SIG-M5 treated with dmso at 0.1 percent for 504 hours (cell line): ENCODE measurements around the gene PLSCR1.
A peak's percentile ranks its signal among the peaks of the same experiment; 100 is the strongest.

Experiments used
- DNase-seq: peaks from one replicate; lab custom pipeline; 2025; ENCODE audit not compliant: unreplicated experiment; lab: John Stamatoyannopoulos, UW

Gene PLSCR1, protein sequence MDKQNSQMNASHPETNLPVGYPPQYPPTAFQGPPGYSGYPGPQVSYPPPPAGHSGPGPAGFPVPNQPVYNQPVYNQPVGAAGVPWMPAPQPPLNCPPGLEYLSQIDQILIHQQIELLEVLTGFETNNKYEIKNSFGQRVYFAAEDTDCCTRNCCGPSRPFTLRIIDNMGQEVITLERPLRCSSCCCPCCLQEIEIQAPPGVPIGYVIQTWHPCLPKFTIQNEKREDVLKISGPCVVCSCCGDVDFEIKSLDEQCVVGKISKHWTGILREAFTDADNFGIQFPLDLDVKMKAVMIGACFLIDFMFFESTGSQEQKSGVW

DNA sequence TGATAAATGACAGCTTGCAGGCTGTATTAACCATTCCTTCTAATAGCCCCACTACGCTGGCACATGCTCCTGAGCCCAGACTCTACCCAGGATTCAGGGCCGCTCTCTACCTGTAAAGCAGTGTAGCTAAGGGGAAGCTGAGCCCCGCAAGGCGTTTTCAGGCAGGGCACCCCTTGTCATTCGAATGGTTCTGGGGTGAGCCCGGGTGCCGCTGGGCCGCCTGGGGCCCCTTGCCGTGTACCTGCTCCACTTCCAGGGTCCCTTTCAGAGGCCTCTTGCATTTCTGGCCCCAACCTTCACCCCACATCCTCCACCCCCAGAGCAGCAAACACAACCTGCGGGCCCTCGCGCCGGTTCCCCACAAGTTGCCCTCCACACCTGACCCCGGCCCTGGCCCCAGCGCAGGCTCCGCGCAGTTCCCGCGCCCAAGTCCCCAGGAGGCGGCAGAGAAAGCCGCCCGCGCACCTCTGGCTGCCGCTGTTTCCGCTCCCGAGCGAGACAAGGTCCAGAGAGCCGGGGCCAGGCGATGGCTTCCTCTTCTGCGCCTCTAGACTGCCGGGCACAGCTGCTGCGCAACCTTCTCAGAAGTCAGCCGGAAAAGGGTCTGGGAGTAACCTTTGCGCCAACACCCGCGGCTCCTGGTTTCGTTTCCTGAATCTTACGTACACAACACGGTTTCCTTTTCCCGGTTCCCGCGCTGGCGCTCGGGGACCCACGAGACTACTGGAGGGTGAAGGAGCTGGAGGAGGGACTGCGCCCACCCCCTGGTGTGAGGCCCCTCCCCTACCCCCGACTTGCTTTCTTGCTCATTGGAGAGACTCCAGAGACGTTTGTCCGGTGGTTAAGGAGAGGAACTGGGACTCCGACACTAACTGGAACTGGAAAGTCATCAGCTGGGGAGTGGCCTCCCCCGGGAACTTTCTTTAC lies at the start of gene PLSCR1:
PLSCR1 (minus strand) TSS at position 606 of the 927 bp plus-strand sequence. CDS start 8,055 bp downstream, outside the sequence.
- DNase-seq = peak; percentile 98

DNA sequence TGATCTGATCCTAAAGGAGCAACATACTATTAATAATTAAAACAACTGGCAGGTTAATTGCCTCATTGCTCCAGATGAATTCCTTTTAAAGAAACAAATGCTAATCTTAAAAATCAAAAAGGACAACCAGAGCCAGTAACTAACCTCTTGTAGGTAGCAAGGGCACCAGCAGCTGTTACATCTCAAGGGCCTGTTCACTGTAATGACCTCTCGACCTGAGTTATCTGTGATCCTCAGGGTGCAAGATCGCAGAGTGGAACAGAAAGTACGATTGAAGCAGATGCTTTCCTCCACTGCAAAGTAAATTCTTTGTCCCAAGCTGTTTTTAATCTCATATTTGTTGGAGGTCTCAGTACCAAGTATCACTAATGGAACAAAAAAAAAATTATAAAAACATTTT lies 49.4 kb upstream of the PLSCR1 start:
- DNase-seq = no peak

DNA sequence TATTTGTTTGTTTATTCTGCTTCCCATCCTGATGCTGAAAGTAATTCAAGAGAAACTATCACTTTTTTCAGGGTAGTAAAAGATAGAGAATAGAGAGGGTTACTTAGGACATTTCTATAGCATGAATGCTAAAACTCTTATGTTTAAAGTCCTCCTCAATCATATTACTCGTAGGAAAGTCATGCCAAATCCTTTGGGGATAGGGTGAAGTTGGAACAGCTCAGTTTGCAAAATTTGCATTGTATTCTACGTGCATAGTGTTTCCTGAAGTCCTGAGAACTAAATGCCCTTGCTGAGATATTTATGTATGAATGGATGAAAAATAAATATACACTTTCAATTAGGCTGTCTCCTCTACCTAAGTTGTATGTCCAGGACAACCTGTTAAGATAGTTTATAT lies 46.1 kb upstream of the PLSCR1 start:
- DNase-seq = no peak

DNA sequence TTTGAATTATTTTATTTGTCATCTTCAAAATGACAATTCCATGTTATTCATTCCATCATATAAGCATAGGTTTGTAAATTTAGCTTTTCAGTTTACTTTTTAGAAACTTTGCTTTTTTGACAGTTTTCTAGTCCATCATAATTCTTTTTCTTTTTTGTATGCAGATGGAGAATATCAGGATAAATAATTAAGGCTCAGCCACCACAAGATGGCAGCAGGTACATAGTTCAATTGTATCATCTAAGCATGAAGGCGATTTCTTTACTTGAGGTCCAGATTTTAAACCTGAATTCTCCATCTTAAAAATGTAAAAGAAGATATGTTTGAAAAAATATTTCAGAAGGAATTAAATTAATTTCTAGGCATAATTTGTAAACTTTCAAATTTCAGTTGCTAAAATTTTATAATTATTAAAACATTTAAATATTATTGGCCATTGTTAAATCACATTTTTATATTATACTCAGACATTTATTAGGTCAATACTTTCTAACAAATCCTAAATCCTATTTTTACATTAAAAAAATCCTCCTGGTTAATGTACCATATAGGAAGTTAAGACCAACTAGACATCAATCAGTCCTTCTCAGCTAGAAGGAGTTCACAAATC lies 45.6 kb upstream of the PLSCR1 start:
- peak; percentile 42 for DNase-seq

DNA sequence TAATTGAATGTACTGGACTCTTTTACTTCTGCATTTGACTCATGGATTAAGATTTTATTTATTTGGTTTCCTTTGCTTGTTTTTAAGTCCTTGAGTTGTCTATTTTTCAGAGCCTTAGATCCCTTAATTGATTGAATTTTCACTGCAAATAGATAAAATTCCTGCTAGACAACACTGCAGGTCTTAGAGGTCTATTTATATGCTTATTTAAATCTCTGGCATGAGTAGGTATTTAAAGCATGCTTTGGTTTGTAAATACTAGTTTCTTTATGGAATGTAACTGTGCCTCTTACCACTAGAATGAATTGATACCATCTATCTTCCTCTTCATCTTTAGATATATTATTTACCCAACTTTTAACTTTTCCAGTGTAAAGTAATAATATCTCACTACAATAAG lies 40.7 kb upstream of the PLSCR1 start:
- DNase-seq = no peak

DNA sequence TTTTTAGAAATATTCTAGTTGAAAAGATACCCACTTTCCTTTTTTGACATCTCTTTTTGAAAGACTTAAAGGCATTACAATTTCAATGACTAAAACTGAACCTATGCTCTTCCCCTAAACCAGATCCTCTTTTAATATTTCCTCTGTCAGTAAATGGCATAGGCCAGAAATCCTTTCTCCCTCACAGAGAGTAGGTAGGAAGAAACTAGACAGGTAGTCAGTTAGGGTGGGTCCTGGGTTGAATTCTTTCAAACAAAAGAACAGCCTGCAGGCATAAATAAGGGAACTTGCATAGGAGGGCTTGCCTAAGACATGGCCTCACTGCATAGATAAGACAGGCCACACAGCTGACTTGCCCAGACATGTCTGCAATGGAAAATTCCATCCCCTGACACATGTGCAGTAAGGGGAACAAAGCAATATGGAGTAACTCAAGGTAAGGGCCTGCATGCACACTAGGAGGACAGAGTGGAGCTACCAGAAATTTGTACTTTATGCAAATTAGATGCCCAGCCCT lies 37.6 kb upstream of the PLSCR1 start:
- peak; percentile 82 for DNase-seq

DNA sequence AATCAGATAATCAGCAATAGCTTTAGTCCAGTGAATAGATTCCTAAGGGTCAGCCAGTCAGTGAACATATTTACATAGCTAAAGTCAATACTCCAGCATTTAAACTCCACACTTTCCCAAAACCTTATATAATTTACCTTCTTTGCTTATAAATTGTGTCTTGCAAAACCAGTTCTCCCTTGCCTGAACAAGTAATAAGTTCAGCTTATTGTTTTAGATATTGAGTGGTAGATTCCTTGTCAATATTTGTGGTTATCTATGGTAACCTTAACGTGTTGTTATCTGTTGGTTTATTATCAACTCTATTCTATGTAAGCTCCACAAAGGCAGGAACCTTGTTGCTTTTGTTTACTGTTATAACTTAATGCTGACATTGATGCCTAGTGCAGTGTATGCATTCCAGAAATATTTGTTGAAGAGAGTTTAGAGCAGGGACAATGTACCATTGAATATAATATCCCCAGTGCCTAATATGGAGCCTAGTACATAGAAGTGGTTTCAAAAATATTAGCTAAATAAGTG lies 36.7 kb upstream of the PLSCR1 start:
- DNase-seq = no peak

DNA sequence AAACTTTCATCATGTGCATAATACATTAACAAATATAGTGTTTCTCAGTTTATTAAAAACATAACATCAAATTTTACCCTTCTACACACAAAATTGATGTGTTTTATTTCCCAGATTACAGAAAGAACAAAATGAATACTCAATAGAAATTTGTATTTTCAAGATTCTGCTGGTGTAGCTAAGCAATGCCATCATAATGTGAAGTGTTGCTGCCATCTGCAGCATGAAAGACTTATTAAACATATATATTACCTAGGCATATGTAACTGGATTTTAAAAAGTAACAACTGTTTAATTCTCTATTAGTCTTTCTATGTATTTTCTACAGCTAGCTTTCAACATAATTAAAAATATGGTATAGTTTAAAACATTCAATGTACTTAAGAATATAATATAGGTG lies 33.3 kb upstream of the PLSCR1 start:
- DNase-seq = peak; percentile 43

DNA sequence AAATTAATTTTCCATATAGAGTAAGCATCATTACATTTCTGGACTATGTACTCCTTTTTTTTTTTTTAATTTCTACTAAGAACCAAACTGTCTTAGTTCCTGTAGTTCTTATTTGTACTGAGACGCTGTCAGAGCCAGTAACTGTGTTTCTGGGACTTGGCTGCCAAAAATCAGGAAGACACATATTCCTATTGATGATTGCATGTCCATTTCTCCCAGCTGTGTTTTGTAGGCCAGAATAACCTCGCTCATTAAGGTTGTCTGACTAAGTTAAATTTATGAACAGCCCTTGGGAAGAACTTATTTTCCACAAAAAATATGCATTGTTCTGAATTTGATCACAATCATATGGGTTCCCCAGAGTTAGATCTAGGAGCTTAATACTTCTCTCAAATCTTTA lies 31.2 kb upstream of the PLSCR1 start:
- no peak for DNase-seq

DNA sequence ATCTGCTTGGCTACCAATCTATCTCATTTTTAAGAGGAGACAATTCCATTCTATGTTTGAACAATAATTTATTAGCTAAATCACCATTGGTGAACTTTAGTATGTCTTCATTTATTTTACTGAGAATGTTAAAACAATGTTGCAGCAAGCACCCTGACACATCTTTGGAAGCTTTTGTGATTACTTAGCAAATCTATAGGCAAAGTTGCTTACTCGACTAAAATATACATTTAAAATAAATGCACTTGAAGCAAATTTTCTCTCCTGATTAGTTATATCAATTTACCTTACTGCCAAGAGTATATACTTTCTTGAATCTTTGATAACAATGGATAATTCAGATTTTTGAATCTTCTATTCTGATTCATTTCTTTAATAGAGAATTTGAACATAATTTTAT lies 29.8 kb upstream of the PLSCR1 start:
- no peak for DNase-seq

DNA sequence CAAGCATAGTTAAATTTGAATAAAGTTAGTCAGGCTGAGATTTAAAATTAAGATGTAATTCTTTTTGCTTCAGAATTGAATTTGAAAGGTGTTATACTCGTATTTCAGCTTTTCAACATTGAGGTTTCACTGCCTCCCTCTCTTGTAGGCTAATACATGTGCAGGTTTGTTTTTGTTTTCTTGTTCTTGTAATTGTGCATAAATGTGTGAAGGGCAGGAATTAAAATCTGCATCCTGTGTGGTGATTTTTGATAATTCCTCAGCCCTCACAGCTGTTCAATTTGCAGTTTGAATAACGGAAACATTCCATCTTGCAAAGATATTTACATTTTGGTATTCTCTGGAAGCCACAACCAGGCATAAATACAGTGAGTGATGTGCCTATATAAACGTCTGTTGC lies 24.9 kb upstream of the PLSCR1 start:
- no peak for DNase-seq

DNA sequence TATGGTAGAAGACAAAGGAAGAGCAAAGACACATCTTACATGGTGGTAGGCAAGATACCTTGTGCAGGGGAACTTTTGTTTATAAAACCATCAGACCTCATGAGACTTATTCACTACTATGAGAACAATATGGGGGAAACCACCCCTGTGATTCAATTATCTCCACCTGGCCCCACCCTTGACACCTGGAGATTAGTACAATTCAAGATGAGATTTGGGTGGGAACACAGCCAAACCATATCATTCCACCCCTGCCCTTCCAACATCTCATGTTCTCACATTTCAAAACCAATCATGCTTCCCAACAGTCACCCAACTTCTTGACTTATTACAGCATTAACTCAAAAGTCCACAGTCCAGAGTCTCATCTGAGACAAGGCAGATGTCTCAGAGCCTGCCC lies 21.7 kb upstream of the PLSCR1 start:
- DNase-seq = no peak

DNA sequence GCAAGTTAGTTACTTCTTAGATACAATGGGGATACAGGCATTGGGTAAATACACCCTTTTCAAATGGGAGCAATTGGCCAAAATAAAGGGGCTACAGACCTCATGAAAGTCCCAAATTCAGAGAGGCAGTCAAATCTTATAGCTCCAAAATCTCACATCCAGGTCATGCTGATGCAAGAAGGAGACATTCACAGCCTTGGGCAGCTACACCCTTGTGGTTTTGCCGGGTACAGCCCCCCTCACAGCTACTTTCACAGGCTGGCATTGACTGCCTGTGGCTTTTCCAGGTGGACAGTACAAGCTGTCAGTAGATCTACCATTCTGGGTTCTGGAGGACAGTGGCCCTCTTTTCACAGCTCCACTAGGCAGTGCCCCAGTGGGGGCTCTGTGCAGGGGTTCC lies 17.5 kb upstream of the PLSCR1 start:
- DNase-seq = no peak

DNA sequence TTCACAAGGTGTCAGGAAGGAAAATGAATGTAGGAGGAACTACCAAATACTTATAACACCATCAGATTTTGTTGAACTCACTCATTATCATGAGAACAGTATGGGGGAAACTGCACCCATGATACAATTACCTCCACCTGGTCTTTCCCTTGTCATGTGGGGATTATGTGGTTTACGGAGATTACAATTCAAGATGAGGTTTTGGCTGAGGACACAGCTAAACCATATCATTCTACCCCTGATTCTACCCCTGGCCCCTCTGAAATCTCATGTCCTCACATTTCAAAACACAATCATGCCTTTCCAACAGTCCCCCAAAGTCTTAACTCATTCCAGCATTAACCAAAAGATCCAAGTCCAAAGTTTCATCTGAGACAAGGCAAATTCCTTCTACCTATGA lies 17.1 kb upstream of the PLSCR1 start:
- no peak for DNase-seq

DNA sequence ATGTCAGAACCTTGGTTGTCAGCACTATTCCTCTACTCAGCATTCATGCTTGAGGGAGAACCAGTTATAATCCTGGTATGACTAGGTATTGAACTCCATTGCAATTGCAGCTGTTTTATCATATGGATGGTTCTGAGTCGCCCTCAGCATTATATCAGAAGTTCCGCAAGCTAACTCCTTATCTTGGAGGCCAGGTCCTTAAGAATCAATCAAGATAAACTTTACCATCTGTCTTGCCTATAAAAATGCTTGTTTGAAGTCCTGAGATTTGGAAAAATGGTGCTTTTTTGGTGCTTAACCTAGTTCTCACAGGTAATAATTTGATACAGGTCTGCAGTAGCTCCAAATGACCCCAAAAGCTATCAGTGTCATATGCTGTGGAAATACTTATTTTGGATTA lies 16.3 kb upstream of the PLSCR1 start:
- DNase-seq = no peak

DNA sequence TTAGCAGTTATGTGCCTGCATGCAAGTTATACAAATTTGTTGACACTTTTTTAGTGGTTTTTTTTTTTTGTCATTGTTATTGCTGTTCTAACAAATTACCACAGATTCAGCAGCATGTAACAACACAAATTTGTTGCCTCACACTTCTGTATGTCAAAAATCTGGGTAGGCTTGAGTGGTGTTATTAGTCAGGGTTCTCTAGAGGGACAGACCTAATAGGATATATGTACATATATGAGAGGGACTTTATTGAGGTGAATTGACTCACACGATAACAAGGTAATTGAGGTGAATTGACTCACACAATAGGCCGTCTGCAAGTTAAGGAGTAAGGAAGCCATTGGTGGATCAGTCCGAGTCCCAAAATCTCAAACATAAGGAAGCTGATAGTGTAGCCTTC lies 15.0 kb upstream of the PLSCR1 start:
- no peak for DNase-seq

DNA sequence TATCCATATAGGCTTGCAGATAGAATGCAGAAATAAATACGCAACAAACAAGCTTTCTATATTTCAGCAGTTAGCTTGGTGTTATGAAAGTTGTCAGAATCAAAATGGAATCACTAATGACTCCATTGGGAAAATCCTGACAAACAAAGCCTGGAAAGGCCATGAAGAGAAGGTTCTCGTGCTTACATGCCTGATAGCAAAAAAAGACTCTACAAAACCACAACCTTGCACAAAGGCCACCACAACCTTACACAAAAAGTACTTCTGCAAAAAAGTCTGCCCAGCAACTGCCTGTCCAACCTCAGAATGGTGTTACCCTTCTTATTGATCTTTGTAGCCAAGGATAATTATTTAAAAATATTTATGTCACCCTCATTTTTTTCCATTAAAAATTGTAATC lies 14.4 kb upstream of the PLSCR1 start:
- DNase-seq = peak; percentile 85

DNA sequence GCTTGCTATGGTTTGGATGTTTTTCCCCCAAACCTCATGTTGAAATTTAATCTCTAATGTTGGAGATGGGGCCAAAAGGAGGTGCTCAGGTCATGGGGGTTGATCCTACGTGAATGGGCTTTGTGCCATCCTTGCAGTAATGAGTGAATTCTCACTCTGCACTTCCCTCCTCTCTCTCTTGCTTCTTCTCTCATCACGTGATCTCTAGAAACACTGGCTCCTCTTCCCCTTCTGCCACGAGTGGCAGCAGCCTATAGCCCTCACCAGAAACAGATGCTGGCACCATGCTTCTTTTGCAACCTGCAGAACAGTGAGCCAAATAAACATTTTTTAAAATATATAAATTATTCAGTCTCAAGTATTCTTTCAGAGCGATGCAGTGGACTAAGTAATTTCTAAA lies 13.3 kb upstream of the PLSCR1 start:
- no peak for DNase-seq

DNA sequence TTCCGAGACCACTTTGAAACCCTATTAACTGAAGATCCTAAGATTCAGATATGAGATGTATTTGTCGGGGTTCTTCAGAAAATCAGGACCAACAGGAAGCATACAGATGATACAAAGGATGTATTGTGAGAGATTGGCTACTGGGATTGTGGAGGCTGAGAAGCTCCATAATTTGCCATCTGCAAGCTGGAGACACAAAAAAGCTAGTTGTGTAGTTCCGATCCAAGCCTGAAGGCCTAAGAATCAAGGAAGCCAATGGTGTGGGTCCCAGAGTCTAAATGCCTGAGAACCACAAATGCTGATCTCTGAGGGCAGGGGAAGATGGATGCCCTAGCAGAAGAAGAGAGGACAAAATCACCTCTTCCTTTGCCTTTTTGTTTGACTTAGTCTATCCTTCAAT lies 10.9 kb upstream of the PLSCR1 start:
- DNase-seq = no peak

DNA sequence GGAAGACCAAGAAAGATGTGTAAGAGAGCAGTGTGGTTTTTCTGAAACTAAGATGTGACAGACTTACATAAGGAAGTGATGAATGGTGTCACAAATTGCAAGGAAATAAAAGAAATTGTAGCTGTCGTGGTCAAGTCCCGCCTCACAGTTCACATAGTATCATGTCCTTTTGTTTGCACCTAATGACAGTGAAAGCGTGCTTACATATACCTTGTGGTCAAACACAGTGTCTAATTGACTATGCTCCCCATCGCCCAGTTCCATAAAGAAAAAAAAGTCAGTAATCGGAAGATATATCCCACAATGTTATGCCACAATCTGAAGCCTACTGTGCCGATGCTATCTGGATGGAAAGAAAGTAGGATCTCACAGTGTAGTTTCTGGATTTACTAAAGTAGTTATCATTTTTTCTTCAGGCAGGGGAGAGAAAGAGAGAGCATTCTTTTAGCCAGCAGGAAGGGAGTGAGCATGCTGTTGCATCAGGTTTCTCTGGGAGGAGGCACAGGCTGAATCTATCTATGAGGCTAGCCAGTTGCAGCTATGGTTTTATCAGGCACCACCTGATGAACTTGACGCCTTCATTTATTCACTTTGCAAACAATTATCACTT lies 9.8 kb upstream of the PLSCR1 start:
- peak; percentile 11 for DNase-seq
